Measurements from ENCODE around the gene GPC1. TPM values are rescaled to one million over a fixed set of nuclear protein-coding genes. Genes with fewer than 3 reads are reported as not detected.

GPC1 gene
- total and polyA plus RNA-seq, 10 of the 15 experiments (the other 5 are each of a cell fraction or from before 2014, with no cell fraction given) = 0.06 to 0.77 (median 0.23) TPM; not detected in 3

- ATAC-seq (no peak), FAIRE-seq (no peak), DNase-seq (ENCODE audit: low read depth, low spot score) (no peak)
- no peaks in the 10 kb centered on the region for H3K4me1 ChIP-seq (ENCODE audit: control insufficient read depth, insufficient read depth, low read length)
- no peak overlapping the region for H3K9ac ChIP-seq (ENCODE audit: control insufficient read depth, insufficient read depth, low read length)
- no peaks in the 10 kb centered on the region for H3K9me3 ChIP-seq (replicated peaks; ENCODE audit: control insufficient read depth, insufficient read depth, low read length)
- TF ChIP-seq NFIC (IDR thresholded peaks at IDR 0.05; ENCODE audit: low read depth, low read length) (no peak), MYC (IDR thresholded peaks at IDR 0.05; ENCODE audit: insufficient read depth, insufficient read length, insufficient replicate concordance, low read length, severe bottlenecking) (no peak), MAX (IDR thresholded peaks at IDR 0.05; ENCODE audit: low read depth, low read length) (no peak), NR2C1 (IDR thresholded peaks at IDR 0.05) (no peak), CEBPZ (IDR thresholded peaks at IDR 0.05; ENCODE audit: low read depth, low read length) (no peak), E2F8 (IDR thresholded peaks at IDR 0.05; ENCODE audit: low read depth, partially characterized antibody) (no peak), SMC3 (IDR thresholded peaks at IDR 0.05; ENCODE audit: borderline replicate concordance, low read length) (no peak), SREBF1 (IDR thresholded peaks at IDR 0.05; ENCODE audit: low read length) (no peak), BCLAF1 (IDR thresholded peaks at IDR 0.05) (no peak), TARDBP (IDR thresholded peaks at IDR 0.05; ENCODE audit: borderline replicate concordance) (no peak), PAX5 (IDR thresholded peaks at IDR 0.05; ENCODE audit: borderline replicate concordance, low read depth, low read length) (no peak), FOXK2 (IDR thresholded peaks at IDR 0.05) (no peak), ZNF622 (IDR thresholded peaks at IDR 0.05) (no peak), CBX3 (IDR thresholded peaks at IDR 0.05; ENCODE audit: borderline replicate concordance, low read depth) (no peak)
- in situ Hi-C loops (cut with MboI) (no loop called here), intact Hi-C loops (cut with micrococcal nuclease; ENCODE audit: unreplicated experiment) (loop anchor here (5.0 kb wide), 2 partner anchors 205 to 375 kb away; no protein-coding TSS in a partner anchor)
- no peaks in the 10 kb centered on the region for H3K36me3 ChIP-seq (ENCODE audit: control insufficient read depth in 2 of 2, insufficient read depth in 2 of 2, low read length in 1 of 2)
- ChIA-PET POLR2A (no interaction called here), RAD21 (ENCODE audit: unreplicated experiment) (no interaction called here), SMC1A (ENCODE audit: uncharacterized antibody, unreplicated experiment) (no interaction called here), CTCF (interaction anchor here (0.7 kb wide), 1 partner anchor 198 kb away, joined by 3 read pairs; no protein-coding TSS in a partner anchor)
- no TSS peak for BruUV-seq (replicated peaks)
- H3K79me2 ChIP-seq (ENCODE audit: control insufficient read depth, insufficient read depth, low read length) = no peaks in the 10 kb centered on the region
- no peak overlapping the region for H3K4me3 ChIP-seq
- H2AFZ ChIP-seq (ENCODE audit: control insufficient read depth, low read depth, low read length) = no peak overlapping the region
- H4K20me1 ChIP-seq (ENCODE audit: control insufficient read depth, insufficient read depth) = 0 out of 2 replicates have a peak, but pooled peaks cover 2% of the 10 kb centered on the region
- WGBS (ENCODE audit: insufficient coverage, insufficient replicate concordance, low lambda C conversion rate, missing lambda C conversion rate) = 36% methylated on average over 45 of the region's 45 CpGs
- no peak overlapping the region for H3K27ac ChIP-seq (ENCODE audit: control insufficient read depth, insufficient read depth)
- no peak overlapping the region for H3K4me2 ChIP-seq (ENCODE audit: control insufficient read depth, insufficient read depth)
- peaks cover 7 to 17% of the 10 kb centered on the region in 2 experiments; a peak in 3 of 4 replicates for H3K27me3 ChIP-seq (replicated peaks in 1 of 2; ENCODE audit: control insufficient read depth in 2 of 2, insufficient read depth in 2 of 2, low read length in 1 of 2)
Measured at GRCh38 chr2:240436683-240437550, 1.5 kb downstream of the GPC1 start.
